Fibroblast of gingiva (primary cell): ENCODE results near the gene MCOLN2.

Experiments used
- DNase-seq: peaks from one replicate; pipeline ENCODE4 v3.0.0-alpha.2; 2011; ENCODE audit warnings: low read depth

MCOLN2 gene

GRCh38 chr1:84985365-84985764, 11.5 kb downstream of the MCOLN2 start:
- DNase-seq: no peak

GRCh38 chr1:84982395-84982794, 14.5 kb downstream of the MCOLN2 start:
- DNase-seq: no peak

GRCh38 chr1:84975035-84975434, 21.9 kb downstream of the MCOLN2 start:
- no peak for DNase-seq

DNA sequence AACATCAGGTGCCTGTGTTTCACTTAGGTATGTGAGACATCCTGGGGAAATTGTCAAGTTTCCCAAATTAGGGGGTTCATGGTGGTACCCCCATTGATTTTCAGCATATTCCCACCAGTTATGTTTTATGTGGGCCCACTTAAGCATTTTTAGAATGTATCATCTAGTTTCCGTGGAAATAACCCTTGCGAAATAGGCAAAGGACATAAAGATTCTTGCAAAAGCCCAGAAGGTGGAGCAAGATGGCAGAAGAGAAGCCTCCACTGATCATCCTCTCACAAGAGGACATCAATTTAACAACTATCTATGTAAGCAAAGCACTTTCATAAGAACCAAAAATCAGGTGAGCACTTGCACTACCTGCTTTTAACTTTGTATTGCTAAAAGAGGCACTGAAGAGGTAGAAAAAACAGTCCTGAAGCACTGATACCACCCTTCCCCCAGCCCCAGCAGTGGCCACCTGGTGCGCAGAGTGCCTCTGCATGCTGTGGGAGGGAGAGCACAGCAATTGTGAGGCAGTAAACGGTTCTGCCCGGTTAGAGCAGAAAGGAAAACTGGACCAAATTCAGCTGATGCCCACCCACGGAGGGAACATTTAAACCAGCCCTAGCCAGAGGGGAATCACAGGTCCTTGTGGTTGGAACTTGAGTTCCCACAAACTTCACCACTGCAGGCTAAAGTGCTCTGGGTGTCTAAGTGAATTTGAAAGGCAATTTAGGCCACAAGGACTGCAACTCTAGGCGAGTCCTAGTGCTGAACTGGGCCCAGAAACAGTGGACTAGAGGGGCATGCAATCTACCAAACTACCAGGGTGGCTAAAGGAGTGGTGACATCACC, 23.2 kb downstream of the MCOLN2 start:
- DNase-seq: peak; percentile 44

DNA sequence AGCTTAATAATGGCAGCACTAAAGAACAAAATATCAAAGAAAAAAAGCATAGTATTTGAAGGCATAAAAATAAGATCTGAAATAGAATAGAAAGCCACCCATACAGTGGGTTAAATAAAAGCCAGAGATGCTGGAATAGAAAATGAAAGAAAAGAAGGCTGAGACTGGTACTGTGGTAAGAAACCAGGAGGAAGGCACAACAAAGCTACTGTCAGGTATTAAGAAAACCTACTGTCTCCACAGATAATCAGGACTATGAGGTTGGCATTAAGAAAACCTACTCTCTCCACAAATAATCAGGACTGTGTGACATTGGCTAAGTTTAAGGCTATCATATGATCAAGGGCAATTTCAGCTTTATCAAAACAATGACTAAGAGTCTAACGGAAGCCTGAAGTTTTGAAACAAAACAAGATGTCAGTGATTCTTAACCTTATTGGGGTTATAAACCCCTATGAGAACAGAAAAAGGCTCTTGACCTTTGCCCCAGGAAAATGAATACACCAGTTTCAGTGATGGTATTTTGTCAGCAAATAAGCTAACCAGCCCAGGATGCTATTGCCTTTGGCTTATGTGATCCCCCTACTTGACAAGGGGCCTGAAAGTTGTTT, 24.4 kb downstream of the MCOLN2 start:
- DNase-seq: peak; percentile 8

DNA sequence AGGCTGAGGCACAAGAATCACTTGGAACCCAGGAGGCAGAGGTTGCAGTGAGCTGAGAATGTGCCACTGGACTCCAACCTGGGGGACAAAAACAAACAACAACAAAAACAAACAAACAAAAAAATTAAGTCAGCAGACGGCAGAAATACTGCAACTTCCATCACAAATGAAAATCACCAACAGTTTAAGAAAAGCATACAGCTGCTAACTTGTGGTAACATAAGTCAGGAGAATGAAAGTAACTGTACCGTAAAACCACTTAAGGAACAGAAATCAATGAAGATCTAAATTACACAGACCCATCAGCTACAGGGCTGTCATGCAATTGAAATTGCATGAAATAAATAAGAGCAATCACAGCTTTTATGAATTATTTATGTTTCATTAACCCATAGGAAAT, 25.0 kb downstream of the MCOLN2 start:
- no peak for DNase-seq

DNA sequence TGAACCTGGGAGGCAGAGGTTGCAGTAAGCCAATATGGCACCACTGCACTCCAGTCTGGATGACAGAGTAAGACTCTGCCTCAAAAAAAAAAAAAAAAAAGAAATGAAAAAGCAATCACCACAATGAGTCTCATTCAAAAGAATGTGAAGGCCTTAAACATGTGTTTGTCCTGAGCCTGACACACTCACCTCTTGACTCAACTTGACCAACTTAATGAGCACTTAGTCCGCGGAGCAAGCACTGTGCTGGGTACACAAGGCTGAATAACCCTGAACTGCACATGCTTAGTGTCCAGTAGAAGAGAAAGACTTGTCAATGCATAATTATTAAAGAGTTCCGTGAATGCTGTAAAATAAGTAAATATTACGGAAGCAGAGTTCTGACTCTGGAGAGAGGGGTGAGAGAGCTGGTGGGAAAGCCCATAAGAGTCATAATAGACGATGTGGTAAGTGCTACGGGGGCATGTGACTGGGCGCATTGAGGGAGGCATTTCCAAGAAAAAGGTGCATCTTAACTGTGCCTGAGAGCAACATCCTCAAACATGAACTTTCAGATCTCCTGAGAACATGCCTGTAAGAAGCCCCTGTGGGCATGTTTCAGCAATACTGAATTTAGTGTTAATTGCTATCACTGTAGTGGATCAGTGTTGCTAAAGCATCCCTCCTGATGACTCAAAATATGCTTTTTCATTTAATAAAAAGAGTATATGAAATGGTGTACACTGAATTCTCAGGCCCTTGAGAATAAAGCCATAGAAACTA, 27.2 kb downstream of the MCOLN2 start:
- DNase-seq: no peak

- no peak for DNase-seq
These were observed 28.0 kb downstream of the MCOLN2 start for GRCh38 chr1:84968865-84969264.

DNA sequence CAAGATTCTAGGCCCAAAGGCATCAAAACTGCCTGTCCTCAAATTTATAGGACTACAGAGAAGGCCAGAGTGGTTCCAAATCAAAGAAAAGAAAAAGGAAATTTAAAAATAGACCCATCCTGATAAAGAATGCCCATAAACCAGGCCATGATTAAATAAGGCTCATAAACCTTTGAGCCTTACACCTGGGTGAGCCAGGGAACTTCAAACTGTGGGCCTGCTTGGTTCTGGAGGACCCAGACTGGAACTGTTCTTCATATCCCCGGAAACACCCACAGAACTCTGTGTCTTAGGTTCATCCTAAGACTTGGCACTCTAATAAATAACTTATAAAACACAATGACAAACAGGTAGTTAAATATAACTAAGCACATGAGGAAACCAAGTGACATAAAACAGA, 28.8 kb downstream of the MCOLN2 start:
- DNase-seq: no peak

- DNase-seq: no peak
These were observed 29.2 kb downstream of the MCOLN2 start for GRCh38 chr1:84967666-84968065.

DNA sequence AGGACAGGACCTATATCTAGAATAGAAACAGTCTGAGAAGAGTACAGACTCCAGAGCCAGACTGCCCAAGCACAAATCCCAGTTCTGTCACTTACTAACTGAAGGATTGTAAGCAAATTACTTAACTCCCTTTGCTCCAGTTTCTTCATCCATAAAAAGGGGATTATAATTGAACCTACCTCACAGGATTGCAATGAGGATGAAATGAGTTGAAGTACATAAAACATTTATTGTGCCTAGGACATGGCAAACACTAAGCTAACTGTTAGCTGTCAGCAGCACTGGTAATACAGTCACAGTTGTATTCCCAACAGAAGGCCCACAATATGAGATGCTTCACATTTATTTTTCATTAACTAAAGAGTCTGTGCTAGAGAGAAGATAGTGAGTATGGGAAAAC, 33.9 kb downstream of the MCOLN2 start:
- DNase-seq: no peak

DNA sequence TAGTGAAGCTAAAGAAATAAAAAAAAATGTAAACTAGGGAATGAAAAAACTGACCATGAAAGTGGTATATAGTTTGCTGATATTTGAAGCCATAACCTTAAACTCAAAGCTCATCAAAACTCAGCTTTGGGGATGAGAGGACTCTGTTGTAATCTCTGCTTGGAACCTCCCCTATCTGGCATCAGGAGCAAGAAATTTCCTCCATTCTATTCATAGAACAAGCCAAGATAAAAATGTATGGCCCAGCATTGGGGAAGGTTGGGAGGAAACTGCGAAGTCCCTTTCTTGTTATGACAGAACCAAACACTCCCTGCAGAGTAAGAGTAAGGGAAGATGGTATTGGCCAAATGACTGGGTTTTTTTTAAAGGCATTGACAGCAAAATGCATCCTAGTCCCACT, 35.6 kb downstream of the MCOLN2 start:
- DNase-seq: no peak

- peak; percentile 45 for DNase-seq
These were observed 36.5 kb downstream of the MCOLN2 start for GRCh38 chr1:84960371-84960770.

DNA sequence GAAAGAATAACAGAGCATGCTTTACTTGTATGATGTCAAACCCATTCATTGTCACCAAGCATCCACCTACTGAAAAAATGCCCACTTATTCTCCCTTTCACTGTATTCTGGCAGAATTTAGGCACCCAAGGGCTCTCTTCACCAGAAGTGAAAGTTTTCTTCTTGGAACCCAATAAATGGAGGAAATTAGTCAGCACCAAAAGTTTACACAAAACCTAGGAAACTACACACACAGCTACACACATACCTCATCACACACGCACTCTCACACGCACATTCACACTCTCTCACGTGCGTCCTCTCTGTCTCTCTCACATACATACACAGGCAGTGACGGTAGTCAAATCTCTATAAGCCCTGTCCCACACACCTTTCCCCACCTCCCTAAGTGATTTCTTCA, 37.6 kb downstream of the MCOLN2 start:
- no peak for DNase-seq

- DNase-seq: no peak
These were observed 38.9 kb downstream of the MCOLN2 start for GRCh38 chr1:84957966-84958365.

GRCh38 chr1:84956655-84957054, 40.3 kb downstream of the MCOLN2 start:
- DNase-seq: no peak

DNA sequence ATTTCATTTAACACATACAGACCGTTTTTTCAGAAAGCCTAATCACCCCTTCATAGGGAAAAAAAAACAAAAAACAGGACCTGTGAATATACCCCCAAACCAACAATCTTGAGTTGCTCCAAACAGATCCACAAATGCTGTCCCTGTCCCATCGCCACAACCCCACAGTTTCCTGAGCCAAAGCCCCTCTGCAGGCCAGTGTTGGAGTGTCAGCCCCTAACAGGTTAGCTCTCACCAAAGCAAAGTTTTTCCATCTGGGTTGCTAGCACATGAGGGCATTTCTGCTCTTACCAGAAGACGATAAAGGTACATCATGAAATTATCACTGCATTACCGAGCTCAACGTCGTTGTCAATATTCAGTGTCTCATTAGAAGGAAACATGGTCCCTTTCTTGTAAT, 40.8 kb downstream of the MCOLN2 start:
- DNase-seq: no peak

- DNase-seq: no peak
These were observed 47.2 kb downstream of the MCOLN2 start for GRCh38 chr1:84949664-84950063.

GRCh38 chr1:84947536-84948410, 49.1 kb downstream of the MCOLN2 start:
- no peak for DNase-seq

- peak; percentile 16 for DNase-seq
These were observed 50.3 kb downstream of the MCOLN2 start for GRCh38 chr1:84946631-84947030.

DNA sequence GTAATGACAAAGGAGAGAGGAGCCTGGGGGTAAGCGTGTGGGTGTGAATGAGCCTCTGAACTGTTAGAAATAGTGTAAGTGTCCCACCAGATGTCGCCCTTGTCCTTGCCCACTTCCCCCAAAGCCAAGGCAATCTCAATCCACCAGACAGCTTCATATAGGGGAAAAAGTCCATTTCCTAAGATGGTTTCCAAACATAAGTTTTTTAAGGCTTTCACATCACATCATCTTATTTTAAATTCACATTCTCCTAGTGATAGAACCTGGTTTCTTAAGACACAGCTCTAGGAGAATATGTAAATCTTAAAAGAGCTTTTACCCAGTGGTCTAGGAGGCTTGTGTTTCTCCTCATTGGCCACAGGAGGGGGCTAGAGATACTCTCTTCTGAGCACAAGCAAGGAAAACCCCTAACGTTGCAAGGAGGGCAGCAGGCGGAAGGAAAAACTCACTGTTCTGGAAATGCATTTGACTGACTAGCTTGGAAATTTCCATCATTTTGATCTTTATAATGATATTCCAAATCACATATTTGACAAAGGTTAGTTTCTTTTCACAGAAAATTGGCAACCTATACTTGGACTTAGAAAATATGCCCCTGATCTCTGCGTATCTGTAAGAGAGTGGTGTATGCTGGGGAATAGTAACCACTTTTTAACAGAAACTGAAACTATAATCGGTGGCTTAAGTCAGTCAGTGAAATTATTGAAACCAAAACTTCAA, 52.0 kb downstream of the MCOLN2 start:
- peak; percentile 83 for DNase-seq
